Gastroesophageal sphincter (tissue), 4 donors: ENCODE data around the gene KATNAL1. TPM values are rescaled to one million over a fixed set of nuclear protein-coding genes. Genes with fewer than 3 reads are reported as not detected.

Source experiments
- ATAC-seq: fragments of 150-250 bp; one replicate; pipeline ENCODE4 v1.9.1; 2016; ENCODE audit warnings: mild to moderate bottlenecking, moderate library complexity
- H3K27ac ChIP-seq, 4 donors: fragments of 200-600 bp; sonication (generic) in 3 of 4; 1 replicate in 3 of 4; 2 replicates in 1 of 4; pipeline ENCODE4 v1.5.1; 2016 to 2019
- H3K27me3 ChIP-seq: fragments of 200-600 bp; sonication (generic); one replicate; pipeline ENCODE4 v1.5.1; 2019
- H3K36me3 ChIP-seq, 2 donors: fragments of 200-600 bp; sonication (generic); one replicate each; pipeline ENCODE4 v1.5.1; 2019; ENCODE audit warnings: control low read depth in 1 of 2
- H3K4me1 ChIP-seq, 3 donors: fragments of 200-600 bp; sonication (generic); 1 replicate in 2 of 3; 2 replicates in 1 of 3; pipeline ENCODE4 v1.5.1; 2016 to 2019; ENCODE audit warnings: control low read depth in 2 of 3
- H3K4me3 ChIP-seq, 2 donors: fragments of 200-600 bp; sonication (generic); one replicate each; pipeline ENCODE4 v1.5.1; 2019; ENCODE audit warnings: mild to moderate bottlenecking in 1 of 2, moderate library complexity in 1 of 2
- H3K9me3 ChIP-seq, 3 donors: fragments of 200-600 bp; sonication (generic); one replicate each; pipeline ENCODE4 v1.5.1; 2017 to 2019; ENCODE audit warnings: control low read depth in 2 of 3
- EP300 ChIP-seq: sonication (generic); formaldehyde crosslinking; IDR thresholded peaks from one replicate; pipeline ENCODE4 v1.6.1; 2017; ENCODE audit warnings: antibody characterized with exemption, mild to moderate bottlenecking
- POLR2A ChIP-seq, 2 donors: fragments of 450-650 bp; IDR thresholded peaks; one replicate each; pipeline ENCODE4 v1.6.1; 2017; ENCODE audit warnings: antibody characterized with exemption in 2 of 2, mild to moderate bottlenecking in 2 of 2, moderate library complexity in 1 of 2
- POLR2AphosphoS5 ChIP-seq: sonication (generic); formaldehyde crosslinking; IDR thresholded peaks from one replicate; pipeline ENCODE4 v1.6.1; 2017; ENCODE audit warnings: antibody characterized with exemption
- WGBS, 2 donors: methylation state at CpG; one replicate each; pipeline ENCODE4 v1.1.5; 2018; ENCODE audit warnings: low coverage in 1 of 2; 5-methylcytosine and 5-hydroxymethylcytosine counted together
- total RNA-seq, 4 donors: library from RNA; depleted of rRNA; stranded (reverse); fragments of >200 nt; gene quantifications; one replicate each; pipeline ENCODE4 v1.1.0, GENCODE V29; 2016
- TF ChIP-seq, protein P1 (sequence below), 4 experiments: fragments of 200-600 bp in 2 of 4; fragments of 450-650 bp in 2 of 4; sonication (generic) in 1 of 4; IDR thresholded peaks; one replicate each; pipeline ENCODE4 v1.5.1; 2017 to 2019; ENCODE audit warnings: antibody characterized with exemption in 4 of 4, mild to moderate bottlenecking in 2 of 4, moderate library complexity in 2 of 4

KATNAL1 gene
- total RNA-seq, 4 donors from 2014 or later, result 29.5 to 55.0 (median 42.9) TPM

DNA sequence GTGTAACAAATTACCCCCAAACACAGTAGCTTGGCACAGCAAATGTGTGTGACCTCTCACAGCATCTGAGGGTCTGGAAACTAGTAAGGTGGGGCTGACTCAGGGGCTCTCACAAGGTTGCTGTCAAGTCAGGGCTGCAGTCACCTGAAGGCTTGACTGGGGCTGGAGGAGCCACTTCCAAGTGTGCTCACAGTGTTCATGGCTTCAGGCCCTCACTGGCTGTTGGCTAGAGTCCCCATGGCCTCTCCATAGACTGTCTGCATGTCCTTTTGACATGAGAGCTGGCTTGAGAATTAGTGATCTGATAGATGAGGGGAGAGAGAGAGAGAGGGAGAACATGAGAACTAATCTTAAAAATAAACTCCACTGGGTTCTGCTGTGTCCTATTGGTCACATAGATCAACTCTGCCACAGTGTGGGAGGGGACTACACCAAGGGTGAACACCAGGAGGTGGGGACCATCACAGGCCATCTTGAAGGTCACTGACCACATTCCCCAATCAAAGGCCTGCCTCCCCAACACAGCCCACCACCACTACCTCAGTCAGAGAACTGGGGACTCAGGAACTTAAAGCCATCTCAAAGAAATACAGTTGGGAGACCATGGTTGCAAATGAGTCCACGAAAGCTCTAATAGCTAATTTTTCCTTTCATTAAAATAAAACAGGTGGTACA lies 38.2 kb upstream of the KATNAL1 start:
- 71 to 90% methylated on average over 1 of the region's 1 CpG for WGBS, 2 donors
- TF ChIP-seq EP300 (no peak), POLR2A (IDR thresholded peaks at IDR 0.05) (no peak), POLR2AphosphoS5 (no peak)
- TF ChIP-seq, protein P1, sequence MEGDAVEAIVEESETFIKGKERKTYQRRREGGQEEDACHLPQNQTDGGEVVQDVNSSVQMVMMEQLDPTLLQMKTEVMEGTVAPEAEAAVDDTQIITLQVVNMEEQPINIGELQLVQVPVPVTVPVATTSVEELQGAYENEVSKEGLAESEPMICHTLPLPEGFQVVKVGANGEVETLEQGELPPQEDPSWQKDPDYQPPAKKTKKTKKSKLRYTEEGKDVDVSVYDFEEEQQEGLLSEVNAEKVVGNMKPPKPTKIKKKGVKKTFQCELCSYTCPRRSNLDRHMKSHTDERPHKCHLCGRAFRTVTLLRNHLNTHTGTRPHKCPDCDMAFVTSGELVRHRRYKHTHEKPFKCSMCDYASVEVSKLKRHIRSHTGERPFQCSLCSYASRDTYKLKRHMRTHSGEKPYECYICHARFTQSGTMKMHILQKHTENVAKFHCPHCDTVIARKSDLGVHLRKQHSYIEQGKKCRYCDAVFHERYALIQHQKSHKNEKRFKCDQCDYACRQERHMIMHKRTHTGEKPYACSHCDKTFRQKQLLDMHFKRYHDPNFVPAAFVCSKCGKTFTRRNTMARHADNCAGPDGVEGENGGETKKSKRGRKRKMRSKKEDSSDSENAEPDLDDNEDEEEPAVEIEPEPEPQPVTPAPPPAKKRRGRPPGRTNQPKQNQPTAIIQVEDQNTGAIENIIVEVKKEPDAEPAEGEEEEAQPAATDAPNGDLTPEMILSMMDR (IDR thresholded peaks at IDR 0.05), result no peak
- H3K36me3 ChIP-seq, result no peaks in the 10 kb centered on the region
- no peaks in the 10 kb centered on the region for H3K9me3 ChIP-seq
- H3K4me1 ChIP-seq, result peaks cover 7 to 23% (median 17%) of the 10 kb centered on the region in 3 donors
- no peak overlapping the region for H3K27ac ChIP-seq
- no peak for ATAC-seq
- no peak overlapping the region for H3K4me3 ChIP-seq
- no peaks in the 10 kb centered on the region for H3K27me3 ChIP-seq

- ATAC-seq, result peak; percentile 87
- TF ChIP-seq POLR2A (IDR thresholded peaks at IDR 0.05) (no peak), POLR2AphosphoS5 (peak; percentile 52)
- Histone ChIP-seq H3K9me3 (no peaks in the 10 kb centered on the region), H3K27me3 (no peaks in the 10 kb centered on the region), H3K36me3 (no peaks in the 10 kb centered on the region), H3K27ac (peak overlapping the region; percentile 48 to 82 (median 78)), H3K4me3 (no peak overlapping the region), H3K4me1 (peaks cover 7 to 51% (median 17%) of the 10 kb centered on the region in 3 donors)
- 10 to 23% methylated on average over 4 to 9 of the region's 9 CpGs for WGBS, 2 donors
Measured at GRCh38 chr13:30341815-30342570, 34.6 kb upstream of the KATNAL1 start.

GRCh38 chr13:30340331-30341250 lies 33.2 kb upstream of the KATNAL1 start:
- Histone ChIP-seq H3K4me3 (no peak overlapping the region), H3K27me3 (no peaks in the 10 kb centered on the region), H3K36me3 (no peaks in the 10 kb centered on the region), H3K4me1 (peaks cover 7 to 51% (median 17%) of the 10 kb centered on the region in 3 donors), H3K27ac (peak overlapping the region; percentile 26 to 82 (median 78)), H3K9me3 (no peaks in the 10 kb centered on the region)
- 29 to 46% methylated on average over 8 to 9 of the region's 10 CpGs for WGBS, 2 donors
- TF ChIP-seq, protein P1 (IDR thresholded peaks at IDR 0.05), result no peak
- TF ChIP-seq POLR2A (IDR thresholded peaks at IDR 0.05) (no peak), EP300 (no peak), POLR2AphosphoS5 (peak; percentile 69)
- ATAC-seq, result peak; percentile 88

DNA sequence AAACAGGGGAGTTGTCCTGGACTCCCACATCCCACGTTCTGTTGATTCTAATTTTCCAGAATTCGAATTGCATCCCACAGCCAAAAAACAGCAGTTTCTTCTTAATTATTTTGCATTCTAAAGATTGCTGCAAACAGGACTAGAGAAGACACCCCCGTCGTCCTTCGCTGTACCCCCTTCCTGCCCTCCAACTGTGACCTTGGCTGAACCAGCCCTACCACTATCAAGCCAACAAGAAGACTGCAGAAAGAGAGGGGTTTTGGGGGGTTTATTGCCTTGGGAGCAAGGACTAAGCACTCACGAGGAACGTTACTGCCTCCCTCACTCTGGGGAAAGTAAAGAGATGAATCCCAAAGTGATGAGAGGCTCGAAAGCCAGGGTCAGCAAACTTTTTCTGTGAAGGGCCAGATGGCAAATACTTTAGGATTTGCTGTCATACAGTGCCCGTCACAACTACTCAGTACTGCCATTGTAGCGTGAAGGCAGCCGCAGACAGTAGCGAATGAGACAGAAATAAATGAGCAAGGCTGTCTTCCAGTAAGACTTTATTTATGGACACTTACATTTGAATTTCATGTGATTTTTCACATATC lies 32.5 kb upstream of the KATNAL1 start:
- H3K36me3 ChIP-seq, result no peaks in the 10 kb centered on the region
- no peak for ATAC-seq
- no peaks in the 10 kb centered on the region for H3K9me3 ChIP-seq
- TF ChIP-seq POLR2A (IDR thresholded peaks at IDR 0.05), result no peak
- WGBS, 2 donors, result 47 to 60% methylated on average over 9 of the region's 12 CpGs
- no peak overlapping the region for H3K4me3 ChIP-seq
- no peaks in the 10 kb centered on the region for H3K27me3 ChIP-seq
- H3K27ac ChIP-seq, result peak overlapping the region; percentile 26 to 82 (median 78)
- H3K4me1 ChIP-seq, result peaks cover 7 to 51% (median 17%) of the 10 kb centered on the region in 3 donors

DNA sequence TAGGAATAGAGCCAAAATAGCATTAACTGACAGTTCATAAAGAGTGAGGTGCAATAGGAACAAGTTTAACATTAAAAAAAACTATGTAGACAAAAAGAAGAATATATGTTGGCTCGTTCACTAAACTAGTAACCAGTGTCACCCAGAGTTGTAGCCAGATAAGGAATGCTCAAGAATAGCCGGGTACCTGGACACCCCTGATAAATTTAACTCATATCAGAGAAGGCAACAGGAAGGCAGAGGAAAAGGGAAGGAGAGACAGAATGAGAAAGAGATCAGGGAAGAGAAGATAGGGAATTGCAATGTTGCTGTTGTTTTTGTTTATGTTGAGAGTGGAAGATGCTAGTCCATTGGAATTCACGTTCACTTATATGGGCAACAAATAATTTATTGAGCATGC lies 31.6 kb upstream of the KATNAL1 start:
- Histone ChIP-seq H3K27ac (peak overlapping the region in 1 of 4 donors; percentile 82), H3K9me3 (no peaks in the 10 kb centered on the region), H3K36me3 (no peaks in the 10 kb centered on the region), H3K4me1 (peaks cover 7 to 51% (median 17%) of the 10 kb centered on the region in 3 donors), H3K4me3 (no peak overlapping the region), H3K27me3 (no peaks in the 10 kb centered on the region)
- no peak for ATAC-seq
- TF ChIP-seq POLR2A (IDR thresholded peaks at IDR 0.05), result no peak
- WGBS, 2 donors, result 85 to 99% methylated on average over 2 to 3 of the region's 3 CpGs
